HPDE6-E6E7 (cell line): ENCODE data around the gene WSCD2.

Experiments used
- DNase-seq: peaks from one replicate; pipeline ENCODE4 v3.0.0; 2011; ENCODE audit warnings: missing footprints; ENCODE audit errors: extremely low spot score

The WSCD2 gene

GRCh38 chr12:108129017-108129812 lies at the start of gene WSCD2:
Gene WSCD2 (plus strand): TSS chr12:108129288. CDS start chr12:108195833, 66,545 bp downstream.
- DNase-seq, result no peak

- DNase-seq, result no peak
Observed at GRCh38 chr12:108079721-108080120, 49.4 kb upstream of the WSCD2 start.

GRCh38 chr12:108080363-108080762 lies 48.7 kb upstream of the WSCD2 start:
- no peak for DNase-seq

GRCh38 chr12:108082485-108082884 lies 46.6 kb upstream of the WSCD2 start:
- DNase-seq, result no peak

GRCh38 chr12:108087900-108088299 lies 41.2 kb upstream of the WSCD2 start:
- no peak for DNase-seq

- no peak for DNase-seq
Observed at GRCh38 chr12:108090107-108090899, 38.8 kb upstream of the WSCD2 start.

- DNase-seq, result no peak
Observed at GRCh38 chr12:108090932-108091678, 38.0 kb upstream of the WSCD2 start.

GRCh38 chr12:108091679-108092051 lies 37.4 kb upstream of the WSCD2 start:
- no peak for DNase-seq

- DNase-seq, result no peak
Observed at GRCh38 chr12:108093209-108093608, 35.9 kb upstream of the WSCD2 start.

GRCh38 chr12:108094056-108094649 lies 34.9 kb upstream of the WSCD2 start:
- DNase-seq, result no peak

GRCh38 chr12:108097160-108097911 lies 31.8 kb upstream of the WSCD2 start:
- no peak for DNase-seq

- DNase-seq, result no peak
Observed at GRCh38 chr12:108098374-108098773, 30.7 kb upstream of the WSCD2 start.

GRCh38 chr12:108099073-108099472 lies 30.0 kb upstream of the WSCD2 start:
- DNase-seq, result no peak

- no peak for DNase-seq
Observed at GRCh38 chr12:108099778-108100489, 29.2 kb upstream of the WSCD2 start.

- no peak for DNase-seq
Observed at GRCh38 chr12:108101605-108102175, 27.4 kb upstream of the WSCD2 start.

GRCh38 chr12:108102363-108102762 lies 26.7 kb upstream of the WSCD2 start:
- DNase-seq, result no peak

- no peak for DNase-seq
Observed at GRCh38 chr12:108103087-108103486, 26.0 kb upstream of the WSCD2 start.

GRCh38 chr12:108103517-108103916 lies 25.6 kb upstream of the WSCD2 start:
- DNase-seq, result no peak

- no peak for DNase-seq
Observed at GRCh38 chr12:108104657-108105056, 24.4 kb upstream of the WSCD2 start.

- DNase-seq, result no peak
Observed at GRCh38 chr12:108106599-108106998, 22.5 kb upstream of the WSCD2 start.
